ENCODE measurements around the gene SLC7A9. TPM values are rescaled to one million over a fixed set of nuclear protein-coding genes. Genes with fewer than 3 reads are reported as not detected.

SLC7A9 gene
- total and polyA plus RNA-seq, 2 donors (not counting 1 experiment from before 2014, with no cell fraction given): 0.17 TPM; not detected in 1

- H3K9ac ChIP-seq (ENCODE audit: insufficient read depth, low read length): no peak overlapping the region
- DNase-seq (ENCODE audit: low read depth in 2 of 2): peak; percentile 21 to 64
Observed at GRCh38 chr19:32896516-32897214, 27.1 kb upstream of the SLC7A9 start.

GRCh38 chr19:32895384-32895783, 25.8 kb upstream of the SLC7A9 start:
- Histone ChIP-seq H3K79me2 (ENCODE audit: control insufficient read depth, insufficient read depth, low read length) (no peaks in the 10 kb centered on the region), H4K20me1 (ENCODE audit: control insufficient read depth, extremely low read depth, insufficient read depth, low read length) (no peaks in the 10 kb centered on the region), H3K27ac (ENCODE audit: insufficient read depth, low read length) (no peak overlapping the region), H2AFZ (ENCODE audit: low read length) (no peak overlapping the region), H3K4me3 (replicated peaks in 1 of 4; ENCODE audit: control extremely low read depth in 1 of 4, insufficient read depth in 1 of 4, low read depth in 3 of 4, low read length in 4 of 4) (no peak overlapping the region), H3K4me2 (ENCODE audit: extremely low read depth, insufficient read depth, low read length) (no peak overlapping the region), H3K4me1 (ENCODE audit: control insufficient read depth, extremely low read depth, insufficient read depth, low read length) (no peaks in the 10 kb centered on the region), H3K9ac (ENCODE audit: insufficient read depth, low read length) (no peak overlapping the region), H3K36me3 (ENCODE audit: control insufficient read depth, insufficient read depth, low read length) (no peaks in the 10 kb centered on the region), H3K9me3 (ENCODE audit: control insufficient read depth, insufficient read depth, low read depth, low read length) (no peaks in the 10 kb centered on the region), H3K27me3 (ENCODE audit: control insufficient read depth, insufficient read depth, low read length) (no peaks in the 10 kb centered on the region)
- DNase-seq (ENCODE audit: low read depth in 2 of 2): no peak
- TF ChIP-seq EZH2 (IDR thresholded peaks at IDR 0.05; ENCODE audit: low read length, missing control alignments): no peak
- TF ChIP-seq, protein P1, sequence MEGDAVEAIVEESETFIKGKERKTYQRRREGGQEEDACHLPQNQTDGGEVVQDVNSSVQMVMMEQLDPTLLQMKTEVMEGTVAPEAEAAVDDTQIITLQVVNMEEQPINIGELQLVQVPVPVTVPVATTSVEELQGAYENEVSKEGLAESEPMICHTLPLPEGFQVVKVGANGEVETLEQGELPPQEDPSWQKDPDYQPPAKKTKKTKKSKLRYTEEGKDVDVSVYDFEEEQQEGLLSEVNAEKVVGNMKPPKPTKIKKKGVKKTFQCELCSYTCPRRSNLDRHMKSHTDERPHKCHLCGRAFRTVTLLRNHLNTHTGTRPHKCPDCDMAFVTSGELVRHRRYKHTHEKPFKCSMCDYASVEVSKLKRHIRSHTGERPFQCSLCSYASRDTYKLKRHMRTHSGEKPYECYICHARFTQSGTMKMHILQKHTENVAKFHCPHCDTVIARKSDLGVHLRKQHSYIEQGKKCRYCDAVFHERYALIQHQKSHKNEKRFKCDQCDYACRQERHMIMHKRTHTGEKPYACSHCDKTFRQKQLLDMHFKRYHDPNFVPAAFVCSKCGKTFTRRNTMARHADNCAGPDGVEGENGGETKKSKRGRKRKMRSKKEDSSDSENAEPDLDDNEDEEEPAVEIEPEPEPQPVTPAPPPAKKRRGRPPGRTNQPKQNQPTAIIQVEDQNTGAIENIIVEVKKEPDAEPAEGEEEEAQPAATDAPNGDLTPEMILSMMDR (conservative IDR thresholded peaks at IDR 0.05 in 1 of 2, IDR thresholded peaks at IDR 0.05 in 1 of 2; ENCODE audit: low read depth in 1 of 2, low read length in 2 of 2): no peak

More at GRCh38 chr19:32896516-32897214, 27.1 kb upstream of the SLC7A9 start:
- TF ChIP-seq, protein P1 (conservative IDR thresholded peaks at IDR 0.05 in 1 of 2, IDR thresholded peaks at IDR 0.05 in 1 of 2; ENCODE audit: low read depth in 1 of 2, low read length in 2 of 2): no peak
- no peak for TF ChIP-seq EZH2 (IDR thresholded peaks at IDR 0.05; ENCODE audit: low read length, missing control alignments)
- H3K36me3 ChIP-seq (ENCODE audit: control insufficient read depth, insufficient read depth, low read length): no peaks in the 10 kb centered on the region
- no peak overlapping the region for H2AFZ ChIP-seq (ENCODE audit: low read length)
- H3K79me2 ChIP-seq (ENCODE audit: control insufficient read depth, insufficient read depth, low read length): no peaks in the 10 kb centered on the region
- H4K20me1 ChIP-seq (ENCODE audit: control insufficient read depth, extremely low read depth, insufficient read depth, low read length): no peaks in the 10 kb centered on the region
- H3K4me1 ChIP-seq (ENCODE audit: control insufficient read depth, extremely low read depth, insufficient read depth, low read length): no peaks in the 10 kb centered on the region
- H3K4me3 ChIP-seq (replicated peaks in 1 of 4; ENCODE audit: control extremely low read depth in 1 of 4, insufficient read depth in 1 of 4, low read depth in 3 of 4, low read length in 4 of 4): no peak overlapping the region
- no peak overlapping the region for H3K27ac ChIP-seq (ENCODE audit: insufficient read depth, low read length)
- H3K9me3 ChIP-seq (ENCODE audit: control insufficient read depth, insufficient read depth, low read depth, low read length): no peaks in the 10 kb centered on the region
- no peak overlapping the region for H3K4me2 ChIP-seq (ENCODE audit: extremely low read depth, insufficient read depth, low read length)
- no peaks in the 10 kb centered on the region for H3K27me3 ChIP-seq (ENCODE audit: control insufficient read depth, insufficient read depth, low read length)

DNA sequence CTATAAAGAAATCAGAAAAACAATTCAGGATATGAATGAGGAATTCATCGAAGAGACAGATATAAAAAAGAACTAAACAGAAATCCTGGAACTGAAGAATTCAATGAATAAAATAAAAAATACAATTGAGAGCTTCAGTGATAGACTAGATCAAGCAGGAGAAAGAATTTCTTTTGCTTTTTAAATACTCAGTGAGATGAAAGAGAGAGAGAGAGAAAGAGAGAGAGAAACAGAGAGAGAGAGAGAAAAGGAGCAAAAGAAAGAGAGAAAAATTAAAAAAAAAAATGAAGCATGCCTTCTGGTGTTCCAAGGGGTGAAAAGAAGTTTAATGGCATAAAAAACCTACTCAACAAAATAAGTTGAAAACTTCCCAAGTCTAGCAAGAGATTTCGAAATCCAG, 22.0 kb upstream of the SLC7A9 start:
- H3K9ac ChIP-seq (ENCODE audit: insufficient read depth, low read length): no peak overlapping the region
- no peak overlapping the region for H3K4me3 ChIP-seq (replicated peaks in 1 of 4; ENCODE audit: control extremely low read depth in 1 of 4, insufficient read depth in 1 of 4, low read depth in 3 of 4, low read length in 4 of 4)
- no peak overlapping the region for H3K27ac ChIP-seq (ENCODE audit: insufficient read depth, low read length)
- H3K36me3 ChIP-seq (ENCODE audit: control insufficient read depth, insufficient read depth, low read length): no peaks in the 10 kb centered on the region
- no peak overlapping the region for H2AFZ ChIP-seq (ENCODE audit: low read length)
- H3K9me3 ChIP-seq (ENCODE audit: control insufficient read depth, insufficient read depth, low read depth, low read length): no peaks in the 10 kb centered on the region
- no peak overlapping the region for H3K4me2 ChIP-seq (ENCODE audit: extremely low read depth, insufficient read depth, low read length)
- no peaks in the 10 kb centered on the region for H3K4me1 ChIP-seq (ENCODE audit: control insufficient read depth, extremely low read depth, insufficient read depth, low read length)
- H4K20me1 ChIP-seq (ENCODE audit: control insufficient read depth, extremely low read depth, insufficient read depth, low read length): no peaks in the 10 kb centered on the region
- H3K27me3 ChIP-seq (ENCODE audit: control insufficient read depth, insufficient read depth, low read length): no peaks in the 10 kb centered on the region
- DNase-seq (ENCODE audit: low read depth in 2 of 2): no peak
- TF ChIP-seq EZH2 (IDR thresholded peaks at IDR 0.05; ENCODE audit: low read length, missing control alignments): no peak
- TF ChIP-seq, protein P1 (conservative IDR thresholded peaks at IDR 0.05 in 1 of 2, IDR thresholded peaks at IDR 0.05 in 1 of 2; ENCODE audit: low read depth in 1 of 2, low read length in 2 of 2): no peak
- no peaks in the 10 kb centered on the region for H3K79me2 ChIP-seq (ENCODE audit: control insufficient read depth, insufficient read depth, low read length)
